ENCODE measurements around the gene KLHL5.

- TF ChIP-seq CTCF (IDR thresholded peaks at IDR 0.05) (no peak), EP300 (IDR thresholded peaks at IDR 0.05; ENCODE audit: low read depth) (no peak), POLR2AphosphoS5 (IDR thresholded peaks at IDR 0.05) (no peak), POLR2A (IDR thresholded peaks at IDR 0.05) (no peak)
Measured at GRCh38 chr4:39102297-39102696, 40.3 kb downstream of the KLHL5 start.

Data from transverse colon (tissue), 4 donors.